Common myeloid progenitor, CD34-positive (primary cell): ENCODE results near the gene ZNF853. TPM values are rescaled to one million over a fixed set of nuclear protein-coding genes. Genes with fewer than 3 reads are reported as not detected.

ENCODE experiments used
- CTCF ChIA-PET: fragments of 350-600 bp; sonication (Branson Sonifier 250); formaldehyde crosslinking; loops from one replicate; lab custom pipeline; 2021; ENCODE audit warnings: antibody characterized with exemption; lab: Charles Lee
- POLR2A ChIA-PET: fragments of 350-600 bp; sonication (Branson Sonifier 250); formaldehyde crosslinking; loops from one replicate; lab custom pipeline; 2021; ENCODE audit warnings: antibody characterized with exemption; lab: Charles Lee
- DNase-seq, 3 donors: peaks; one replicate each; pipeline versions ENCODE4 v3.0.0 to v3.0.0-alpha.2; 2013
- H3K27ac ChIP-seq, 2 experiments: 1 replicate in 1 of 2; 2 replicates in 1 of 2; pipeline ENCODE4 v1.7.0; 2013; ENCODE audit warnings: inconsistent platforms in 2 of 2, low read length in 2 of 2, mild to moderate bottlenecking in 2 of 2, low read depth in 1 of 2, moderate library complexity in 1 of 2; ENCODE audit not compliant: severe bottlenecking in 2 of 2, insufficient read depth in 1 of 2, poor library complexity in 1 of 2
- H3K27me3 ChIP-seq, 5 experiments: replicated peaks in 2 of 5; 1 replicate in 3 of 5; 2 replicates in 2 of 5; pipeline versions ENCODE4 v1.6.1 to v1.7.0; 2013; ENCODE audit warnings: low read length in 4 of 5, mild to moderate bottlenecking in 2 of 5, moderate library complexity in 2 of 5, inconsistent platforms in 1 of 5; ENCODE audit not compliant: insufficient read depth in 5 of 5, control insufficient read depth in 4 of 5
- H3K36me3 ChIP-seq, 4 experiments: 1 replicate in 2 of 4; 2 replicates in 2 of 4; pipeline versions ENCODE4 v1.6.1 to v1.7.0; 2013; ENCODE audit warnings: low read length in 3 of 4, control low read depth in 1 of 4, mild to moderate bottlenecking in 1 of 4; ENCODE audit not compliant: control insufficient read depth in 4 of 4, insufficient read depth in 4 of 4
- H3K4me1 ChIP-seq, 4 experiments: 1 replicate in 3 of 4; 2 replicates in 1 of 4; pipeline versions ENCODE4 v1.6.1 to v1.7.1; 2013; ENCODE audit warnings: low read length in 3 of 4, mild to moderate bottlenecking in 3 of 4, control low read depth in 1 of 4, inconsistent platforms in 1 of 4, moderate library complexity in 1 of 4; ENCODE audit not compliant: control insufficient read depth in 4 of 4, insufficient read depth in 4 of 4; ENCODE audit errors: control extremely low read depth in 1 of 4
- H3K4me3 ChIP-seq, 7 experiments: 1 replicate in 4 of 7; 2 replicates in 3 of 7; pipeline versions ENCODE4 v1.5.1 to v1.7.0; 2013; ENCODE audit warnings: mild to moderate bottlenecking in 7 of 7, low read length in 6 of 7, moderate library complexity in 6 of 7, inconsistent platforms in 2 of 7, low read depth in 2 of 7, control low read depth in 1 of 7; ENCODE audit not compliant: insufficient read depth in 4 of 7, control insufficient read depth in 1 of 7; ENCODE audit errors: extremely low read depth in 1 of 7
- H3K9me3 ChIP-seq, 5 experiments: 1 replicate in 4 of 5; 2 replicates in 1 of 5; pipeline versions ENCODE4 v1.6.1 to v1.7.1; 2013; ENCODE audit warnings: low read length in 4 of 5, mild to moderate bottlenecking in 2 of 5, inconsistent platforms in 1 of 5, low read depth in 1 of 5, moderate library complexity in 1 of 5; ENCODE audit not compliant: control insufficient read depth in 4 of 5, insufficient read depth in 2 of 5; ENCODE audit errors: control extremely low read depth in 1 of 5
- whole genome bisulfite sequencing: methylation state at CpG from one replicate; pipeline ENCODE4 v1.1.5; 2013; ENCODE audit not compliant: insufficient coverage; 5-methylcytosine and 5-hydroxymethylcytosine counted together
- polyA plus RNA-seq: library from polyadenylated mRNA; unstranded; fragments of 120-200 nt; gene quantifications from one replicate; pipeline ENCODE4 v1.2.1, GENCODE V29; 2013

ZNF853 gene
- 5.8 TPM for polyA plus RNA-seq

DNA sequence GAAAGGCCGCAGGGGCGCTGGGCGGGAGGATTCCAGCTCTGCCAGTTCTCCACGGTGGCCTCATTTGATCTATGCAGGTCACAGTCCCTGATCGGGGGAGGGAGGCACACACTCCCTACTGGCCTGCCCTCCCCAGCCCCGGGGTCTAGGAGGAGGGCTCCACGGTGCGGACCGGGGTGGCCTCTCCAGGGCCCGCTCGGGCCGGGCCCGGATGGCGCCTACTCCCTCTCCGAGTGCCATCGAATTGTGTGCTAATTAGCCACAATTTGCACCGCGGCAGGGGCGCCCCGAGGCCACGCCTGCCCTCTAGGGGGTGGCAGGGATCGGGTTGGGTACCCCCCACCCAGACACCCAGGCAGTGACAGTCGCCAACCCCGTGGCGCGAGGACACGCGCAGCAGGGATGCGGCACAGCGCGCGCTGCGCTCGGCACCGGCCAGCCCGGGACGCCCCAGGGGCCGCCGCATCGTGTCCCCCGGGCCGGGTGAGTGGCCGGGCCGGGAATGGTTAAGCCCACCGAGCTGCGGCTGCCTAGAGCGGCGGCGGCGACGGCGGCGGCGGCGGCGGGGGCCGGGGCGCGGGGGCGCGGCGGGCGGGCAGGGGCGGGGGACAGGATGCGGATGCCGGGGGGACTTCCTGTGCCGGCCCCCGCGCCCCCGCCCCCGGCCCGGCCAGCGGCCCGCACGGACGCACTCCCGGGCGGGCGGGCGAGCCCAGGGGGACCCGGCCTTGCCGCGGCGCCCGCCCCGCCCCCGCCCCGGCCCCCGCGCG lies at the start of gene ZNF853:
TSS of gene ZNF853 (plus strand) at position 658 of the 770 bp plus-strand sequence. CDS start 565 bp downstream, outside the sequence.
- 6% methylated on average over 54 of the region's 91 CpGs for WGBS
- DNase-seq: peak in 2 of 3 donors; percentile 32 to 50
- Histone ChIP-seq H3K4me1 (peaks cover 0 to 14% (median 14%) of the 10 kb centered on the region in 4 experiments), H3K27ac (no peak within 1 kb of the TSS), H3K9me3 (no peaks in the 10 kb centered on the region), H3K36me3 (peaks cover 0 to 7% (median 0%) of the 10 kb centered on the region in 4 experiments), H3K27me3 (peaks cover 0 to 6% (median 0%) of the 10 kb centered on the region in 5 experiments), H3K4me3 (peak within 1 kb of the TSS; percentile 48 to 83 (median 66))
- POLR2A ChIA-PET: no interaction called here
- CTCF ChIA-PET: no interaction called here

DNA sequence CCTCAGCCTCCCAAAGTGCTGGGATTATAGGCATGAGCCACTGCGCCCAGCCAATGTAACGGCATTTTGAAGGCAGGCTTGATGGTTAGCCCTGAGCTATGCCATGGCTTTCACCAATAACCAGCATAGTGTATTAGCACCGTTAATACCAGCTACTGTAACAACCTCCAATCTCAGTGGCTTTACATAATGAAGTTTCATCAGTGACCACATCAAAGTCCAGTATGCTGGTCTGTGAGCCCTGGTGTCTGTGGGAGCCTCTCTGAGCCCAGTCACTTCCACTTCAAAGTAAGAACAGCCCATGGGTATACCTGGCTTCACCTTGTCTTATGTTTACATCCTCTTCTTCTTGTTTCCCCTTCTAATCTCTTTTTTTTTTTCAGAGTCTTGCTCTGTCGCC lies 49.8 kb upstream of the ZNF853 start:
- POLR2A ChIA-PET: interaction anchor here (0.6 kb wide), 1 partner anchor 1796 kb away, joined by 4 read pairs; no protein-coding TSS in a partner anchor
- Histone ChIP-seq H3K4me1 (no peaks in the 10 kb centered on the region), H3K27me3 (no peaks in the 10 kb centered on the region), H3K4me3 (no peak overlapping the region), H3K9me3 (no peaks in the 10 kb centered on the region), H3K27ac (no peak overlapping the region), H3K36me3 (no peaks in the 10 kb centered on the region)
- WGBS: 95% methylated on average over 3 of the region's 4 CpGs
- CTCF ChIA-PET: interaction anchor here (1.0 to 1.4 kb wide), 5 partner anchors 9 to 49 kb away, joined by 3 to 7 read pairs (median 4); partner anchors contain the start of gene ZDHHC4
- DNase-seq: no peak

DNA sequence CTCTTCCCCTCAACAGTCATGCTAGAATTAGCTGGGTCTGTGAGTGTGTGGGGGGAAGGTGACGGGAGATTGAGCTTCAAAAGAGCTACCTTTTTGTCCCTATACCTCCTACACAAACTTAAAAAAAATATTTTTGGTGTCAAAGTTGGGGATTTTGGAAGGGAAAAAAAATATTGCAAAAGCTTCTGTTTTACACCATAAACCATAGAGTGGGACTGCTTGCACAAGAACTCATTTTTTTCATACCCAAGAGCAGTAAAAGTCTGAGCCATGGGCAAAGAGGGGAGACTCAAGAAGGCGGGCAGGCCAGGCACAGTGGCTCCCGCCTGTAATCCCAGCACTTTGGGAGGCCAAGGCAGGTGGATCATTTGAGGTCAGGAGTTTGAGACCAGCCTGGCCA lies 47.5 kb upstream of the ZNF853 start:
- Histone ChIP-seq H3K4me3 (no peak overlapping the region), H3K36me3 (no peaks in the 10 kb centered on the region), H3K27me3 (no peaks in the 10 kb centered on the region), H3K9me3 (no peaks in the 10 kb centered on the region), H3K4me1 (no peaks in the 10 kb centered on the region), H3K27ac (no peak overlapping the region)
- no peak for DNase-seq
- ChIA-PET POLR2A (no interaction called here), CTCF (interaction anchor here (0.9 to 1.3 kb wide), 5 partner anchors 9 to 57 kb away, joined by 3 to 6 read pairs (median 4); no protein-coding TSS in a partner anchor)
- WGBS: 93% methylated on average over 2 of the region's 3 CpGs

DNA sequence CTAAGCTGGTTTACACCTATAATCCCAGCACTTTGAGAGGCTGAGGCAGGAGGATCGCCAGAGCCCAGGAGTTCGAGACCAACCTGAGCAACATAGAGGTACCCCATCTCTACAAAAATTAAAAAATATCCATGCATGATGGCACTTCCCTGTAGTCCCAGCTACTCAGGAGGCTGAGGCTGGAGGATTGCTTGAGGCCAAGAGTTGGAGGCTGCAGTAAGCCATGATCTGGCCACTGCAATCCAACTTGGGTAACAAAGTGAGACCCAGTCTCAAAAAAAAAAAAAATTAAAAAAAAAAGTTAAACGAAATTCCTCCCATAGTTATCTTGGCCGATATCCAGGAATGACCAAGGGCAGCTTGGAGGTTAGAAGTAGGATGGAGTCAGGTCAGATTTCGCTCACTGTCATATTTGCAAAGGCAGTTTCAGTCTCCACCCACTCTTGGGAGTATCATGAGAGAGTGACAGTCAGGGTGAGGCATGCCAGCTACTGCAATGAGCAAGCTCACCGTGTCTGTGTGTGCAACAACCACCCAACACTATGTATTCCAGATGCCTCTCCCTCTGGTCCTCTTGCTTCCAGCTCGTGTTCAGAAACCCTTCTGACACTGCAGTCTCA lies 44.1 kb upstream of the ZNF853 start:
- ChIA-PET CTCF (interaction anchor here (0.6 to 10.5 kb wide), 3 partner anchors 24 to 370 kb away, joined by 3 to 93 read pairs (median 3); no protein-coding TSS in a partner anchor), POLR2A (no interaction called here)
- Histone ChIP-seq H3K27me3 (no peaks in the 10 kb centered on the region), H3K4me3 (no peak overlapping the region), H3K36me3 (no peaks in the 10 kb centered on the region), H3K4me1 (peaks cover 0 to 5% (median 2%) of the 10 kb centered on the region in 4 experiments), H3K9me3 (no peaks in the 10 kb centered on the region), H3K27ac (no peak overlapping the region)
- DNase-seq: no peak
- WGBS: 87% methylated on average over 5 of the region's 7 CpGs

DNA sequence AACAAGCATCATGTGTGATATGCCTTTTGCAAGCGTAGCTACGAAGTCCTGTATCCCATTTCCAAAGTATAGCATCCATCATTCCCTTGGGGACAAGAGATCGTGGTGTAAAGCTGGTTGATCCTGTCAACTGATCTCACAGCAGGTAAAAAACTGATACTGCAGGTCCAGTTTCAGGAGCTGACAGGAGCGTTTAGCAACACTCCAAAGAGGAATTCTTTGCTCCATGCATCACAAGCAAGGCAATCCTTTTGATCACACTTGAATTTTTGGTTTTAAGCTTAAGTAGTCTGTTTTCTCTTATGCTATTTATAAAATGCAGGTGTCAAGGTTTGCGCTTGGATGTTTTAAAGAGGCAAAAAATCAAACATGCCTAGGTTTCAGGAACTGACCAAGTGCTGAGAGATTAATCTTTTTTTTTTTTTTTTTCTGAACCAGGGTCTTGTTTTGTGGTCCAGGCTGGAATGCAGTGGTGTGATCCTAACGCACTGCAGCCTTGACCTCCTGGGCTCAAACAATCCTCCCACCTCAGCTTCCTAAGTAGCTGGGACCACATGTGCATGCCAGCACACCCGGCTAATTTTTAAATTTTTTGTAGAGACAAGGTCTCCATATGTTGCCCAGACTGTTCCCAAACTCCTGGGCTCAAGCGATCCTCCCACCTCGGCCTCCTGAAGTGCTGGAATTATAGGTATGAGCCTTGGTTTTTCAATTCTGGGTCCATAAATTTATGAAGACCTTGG lies 40.0 kb upstream of the ZNF853 start:
- Histone ChIP-seq H3K36me3 (peaks cover 0 to 8% (median 1%) of the 10 kb centered on the region in 4 experiments), H3K4me3 (no peak overlapping the region), H3K27ac (no peak overlapping the region), H3K27me3 (no peaks in the 10 kb centered on the region), H3K9me3 (no peaks in the 10 kb centered on the region), H3K4me1 (peaks cover 0 to 15% (median 13%) of the 10 kb centered on the region in 4 experiments)
- ChIA-PET POLR2A (interaction anchor here (1.0 kb wide), 1 partner anchor 13 kb away, joined by 3 read pairs; no protein-coding TSS in a partner anchor), CTCF (interaction anchor here (0.6 to 10.5 kb wide), 12 partner anchors 9 to 606 kb away, joined by 3 to 93 read pairs (median 4); partner anchors contain the start of genes INTS15 and ZNF316)
- DNase-seq: no peak
- WGBS: 96% methylated on average over 7 of the region's 9 CpGs

DNA sequence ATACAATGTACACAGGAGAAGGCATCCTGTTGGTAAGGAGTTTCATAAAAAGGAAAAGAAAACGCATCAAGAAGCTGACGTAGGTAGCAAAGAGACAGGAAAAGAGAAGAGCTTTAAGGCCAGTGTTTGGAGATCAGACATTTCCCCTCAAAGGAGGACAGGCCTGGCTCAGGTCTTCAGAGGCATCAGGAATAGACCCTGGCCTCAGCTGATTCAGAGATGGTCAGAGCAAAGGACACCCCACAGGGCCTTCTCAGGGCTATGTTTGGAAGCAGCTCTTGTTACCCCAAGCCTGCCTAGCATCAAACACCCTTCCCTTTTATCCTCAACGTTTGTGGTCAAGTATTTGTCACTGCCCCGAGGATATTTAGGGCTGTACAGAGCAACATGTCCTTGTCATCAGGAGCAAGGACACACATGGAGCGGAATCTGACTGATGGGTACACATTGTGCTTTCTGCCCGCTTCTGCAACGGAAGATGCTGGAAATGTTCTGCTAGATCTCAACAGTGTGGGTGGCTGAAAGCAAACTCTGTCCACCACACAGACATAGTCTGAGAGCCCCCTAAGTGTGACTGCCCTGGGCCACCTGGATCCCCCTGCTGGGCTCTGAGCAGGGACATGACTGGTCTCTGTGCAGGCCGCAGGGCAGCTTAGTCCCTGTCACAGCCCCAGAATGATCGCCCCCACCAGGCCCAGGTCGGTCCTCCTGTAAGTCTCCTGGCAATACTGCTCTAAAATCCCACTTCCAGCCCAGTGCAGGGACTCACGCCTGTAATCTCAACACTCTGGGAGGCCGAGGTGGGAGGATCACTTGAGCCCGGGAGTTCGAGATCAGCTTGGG lies 39.2 kb upstream of the ZNF853 start:
- DNase-seq: no peak
- no peaks in the 10 kb centered on the region for H3K9me3 ChIP-seq
- POLR2A ChIA-PET: no interaction called here
- H3K27ac ChIP-seq: peak overlapping the region; percentile 46 to 68
- no peaks in the 10 kb centered on the region for H3K27me3 ChIP-seq
- H3K4me1 ChIP-seq: peaks cover 0 to 15% (median 13%) of the 10 kb centered on the region in 4 experiments
- 85% methylated on average over 10 of the region's 14 CpGs for WGBS
- H3K36me3 ChIP-seq: peaks cover 0 to 16% (median 6%) of the 10 kb centered on the region in 4 experiments
- CTCF ChIA-PET: interaction anchor here (0.6 to 10.5 kb wide), 8 partner anchors 11 to 605 kb away, joined by 3 to 93 read pairs (median 4); partner anchors contain the start of gene INTS15
- peak overlapping the region in 6 of 7 experiments; percentile 17 to 74 (median 61) for H3K4me3 ChIP-seq
